Measurements from ENCODE around the gene HKDC1. TPM values are rescaled to one million over a fixed set of nuclear protein-coding genes. Genes with fewer than 3 reads are reported as not detected.

HKDC1 gene
- total and polyA plus RNA-seq, 8 donors: 0.10 to 5.8 (median 0.29) TPM; not detected in 1

GRCh38 chr10:69179089-69179742 lies 40.9 kb upstream of the HKDC1 start:
- Histone ChIP-seq H3K9me3 (no peaks in the 10 kb centered on the region), H3K36me3 (peaks cover 0 to 19% (median 16%) of the 10 kb centered on the region in 4 donors), H3K4me3 (peak overlapping the region; percentile 79 to 100 (median 84)), H3K27ac (peak overlapping the region in 4 of 5 donors; percentile 87 to 91 (median 89)), H3K27me3 (no peaks in the 10 kb centered on the region), H3K4me1 (peaks cover 15 to 42% (median 35%) of the 10 kb centered on the region in 4 donors)
- intact Hi-C loops (cut with DNase I; ENCODE audit: low total_unique reads): no loop called here
- WGBS, 5 donors: 30 to 34% (median 32%) methylated on average over 21 of the region's 21 CpGs
- TF ChIP-seq POLR2AphosphoS5 (IDR thresholded peaks at IDR 0.05): no peak
- TF ChIP-seq POLR2A (IDR thresholded peaks at IDR 0.05): no peak
- no peak for TF ChIP-seq CTCF (IDR thresholded peaks at IDR 0.05)
- no peak for TF ChIP-seq EP300 (IDR thresholded peaks at IDR 0.05)
- no peak for DNase-seq

- intact Hi-C loops (cut with DNase I; ENCODE audit: low total_unique reads): no loop called here
- peaks cover 15 to 42% (median 35%) of the 10 kb centered on the region in 4 donors for H3K4me1 ChIP-seq
- H3K36me3 ChIP-seq: peaks cover 0 to 24% (median 23%) of the 10 kb centered on the region in 4 donors
- peak; percentile 87 to 98 for DNase-seq
- no peaks in the 10 kb centered on the region for H3K9me3 ChIP-seq
- H3K27me3 ChIP-seq: no peaks in the 10 kb centered on the region
- TF ChIP-seq POLR2A (IDR thresholded peaks at IDR 0.05): peak in 2 of 4 donors; percentile 9 to 13
- peak; percentile 66 to 93 (median 89) for TF ChIP-seq POLR2AphosphoS5 (IDR thresholded peaks at IDR 0.05)
- TF ChIP-seq EP300 (IDR thresholded peaks at IDR 0.05): no peak
- peak within 1 kb of the TSS; percentile 79 to 100 (median 84) for H3K4me3 ChIP-seq
- WGBS, 5 donors: 0 to 1% (median 0%) methylated on average over 44 of the region's 44 CpGs
- H3K27ac ChIP-seq: peak within 1 kb of the TSS; percentile 71 to 91 (median 88)
These were observed 40.2 kb upstream of the HKDC1 start, which contains the start of gene SUPV3L1 for GRCh38 chr10:69179743-69180524. Gene SUPV3L1, plus strand, starts transcription at chr10:69180234. Its CDS starts 58 bp downstream, at chr10:69180292.

- H3K9me3 ChIP-seq: no peaks in the 10 kb centered on the region
- no peaks in the 10 kb centered on the region for H3K27me3 ChIP-seq
- TF ChIP-seq POLR2A (IDR thresholded peaks at IDR 0.05) (no peak), EP300 (IDR thresholded peaks at IDR 0.05) (no peak), POLR2AphosphoS5 (IDR thresholded peaks at IDR 0.05) (no peak), CTCF (IDR thresholded peaks at IDR 0.05) (no peak)
- 2 to 3% (median 3%) methylated on average over 28 to 29 of the region's 29 CpGs for WGBS, 5 donors
- peak in 1 of 2 donors; percentile 21 for DNase-seq
- peaks cover 15 to 42% (median 35%) of the 10 kb centered on the region in 4 donors for H3K4me1 ChIP-seq
- intact Hi-C loops (cut with DNase I; ENCODE audit: low total_unique reads): no loop called here
- peak overlapping the region; percentile 71 to 91 (median 88) for H3K27ac ChIP-seq
- peaks cover 1 to 31% (median 30%) of the 10 kb centered on the region in 4 donors for H3K36me3 ChIP-seq
- peak overlapping the region; percentile 79 to 100 (median 84) for H3K4me3 ChIP-seq
These were observed 39.5 kb upstream of the HKDC1 start for GRCh38 chr10:69180525-69181204.

- peak overlapping the region in 2 of 5 donors; percentile 88 to 91 for H3K27ac ChIP-seq
These were observed 38.7 kb upstream of the HKDC1 start for GRCh38 chr10:69181433-69181832.

More at GRCh38 chr10:69181433-69181832, 38.7 kb upstream of the HKDC1 start:
- peaks cover 8 to 39% (median 38%) of the 10 kb centered on the region in 4 donors for H3K36me3 ChIP-seq
- 47 to 66% (median 54%) methylated on average over 1 of the region's 1 CpG for WGBS, 5 donors
- DNase-seq: no peak
- peaks cover 15 to 42% (median 35%) of the 10 kb centered on the region in 4 donors for H3K4me1 ChIP-seq
- peak overlapping the region; percentile 79 to 100 (median 84) for H3K4me3 ChIP-seq
- no peaks in the 10 kb centered on the region for H3K9me3 ChIP-seq
- intact Hi-C loops (cut with DNase I; ENCODE audit: low total_unique reads): no loop called here
- no peak for TF ChIP-seq EP300 (IDR thresholded peaks at IDR 0.05)
- TF ChIP-seq POLR2A (IDR thresholded peaks at IDR 0.05): no peak
- no peak for TF ChIP-seq CTCF (IDR thresholded peaks at IDR 0.05)
- no peak for TF ChIP-seq POLR2AphosphoS5 (IDR thresholded peaks at IDR 0.05)
- H3K27me3 ChIP-seq: no peaks in the 10 kb centered on the region
